ENCODE data around the gene RYR1. TPM values are rescaled to one million over a fixed set of nuclear protein-coding genes. Genes with fewer than 3 reads are reported as not detected.

Gene RYR1
- polyA plus RNA-seq, 6 donors from 2014 or later, result 0.01 to 0.04 (median 0.03) TPM; not detected in 3

DNA sequence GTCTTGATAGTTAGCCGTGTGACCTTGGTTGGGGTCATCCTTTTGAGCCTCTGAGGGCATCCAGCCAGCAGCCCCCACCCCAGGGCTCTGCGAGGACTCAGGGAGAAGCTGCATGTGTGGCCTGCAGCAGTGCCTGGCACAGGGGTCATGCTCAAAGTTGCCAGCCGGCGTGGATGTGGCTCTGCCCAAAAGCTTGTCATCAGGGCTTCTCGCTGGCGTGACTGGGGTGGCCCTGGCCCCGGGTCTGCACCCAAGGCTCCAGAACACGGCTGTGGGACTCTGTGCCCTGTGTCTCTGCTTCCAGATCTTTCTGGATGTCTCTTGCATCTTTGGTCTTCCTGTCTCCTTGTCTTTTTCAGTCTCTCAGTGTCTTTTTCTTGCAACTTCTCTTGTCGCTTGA lies 90.9 kb downstream of the RYR1 start:
- peaks cover 0 to 4% (median 4%) of the 10 kb centered on the region in 3 donors for H3K4me1 Mint-ChIP-seq
- H3K27ac Mint-ChIP-seq, result no peak overlapping the region

DNA sequence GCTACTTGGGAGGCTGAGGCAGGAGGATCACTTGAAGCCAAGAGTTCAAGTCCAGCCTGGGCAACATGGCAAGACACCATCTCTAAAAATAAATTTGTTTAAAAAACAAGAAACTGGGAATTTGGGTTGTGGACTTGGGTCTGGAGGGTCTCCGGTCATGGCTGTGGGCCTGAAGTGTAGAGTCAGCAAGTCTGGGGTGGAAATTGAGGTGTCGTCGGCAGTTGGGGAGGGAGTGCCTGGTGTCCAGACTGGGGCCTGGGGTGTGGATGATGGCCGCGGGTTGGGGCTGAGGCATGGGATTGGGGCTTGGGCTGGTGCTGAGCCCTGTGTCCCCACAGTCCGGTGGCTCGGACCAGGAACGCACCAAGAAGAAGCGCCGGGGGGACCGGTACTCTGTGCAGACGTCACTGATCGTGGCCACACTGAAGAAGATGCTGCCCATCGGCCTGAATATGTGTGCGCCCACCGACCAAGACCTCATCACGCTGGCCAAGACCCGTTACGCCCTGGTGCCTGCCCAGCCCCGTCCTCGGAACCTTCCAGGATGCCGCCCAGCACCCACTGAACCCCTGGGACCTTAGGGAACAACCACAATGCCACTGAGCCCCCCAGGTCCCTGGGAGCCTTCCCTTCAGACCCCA lies 91.6 kb downstream of the RYR1 start:
- H3K9me3 Mint-ChIP-seq, result peaks cover 0 to 2% (median 0%) of the 10 kb centered on the region in 7 donors
- DNase-seq, result no peak
- H3K27me3 Mint-ChIP-seq, result peaks cover 5 to 41% (median 32%) of the 10 kb centered on the region in 3 donors
- H3K4me1 Mint-ChIP-seq, result peaks cover 0 to 4% (median 4%) of the 10 kb centered on the region in 3 donors
- ATAC-seq (ENCODE audit: low read depth in 2 of 2), result no peak
- H3K27ac Mint-ChIP-seq, result no peak overlapping the region
- no peak overlapping the region for H3K4me3 Mint-ChIP-seq
- H3K36me3 Mint-ChIP-seq, result no peaks in the 10 kb centered on the region

More for the DNA sequence above, 90.9 kb downstream of the RYR1 start:
- H3K4me3 Mint-ChIP-seq, result no peak overlapping the region
- H3K36me3 Mint-ChIP-seq, result no peaks in the 10 kb centered on the region
- no peak for ATAC-seq (ENCODE audit: low read depth in 2 of 2)
- DNase-seq, result no peak
- peaks cover 0 to 2% (median 0%) of the 10 kb centered on the region in 7 donors for H3K9me3 Mint-ChIP-seq
- peaks cover 5 to 41% (median 32%) of the 10 kb centered on the region in 3 donors for H3K27me3 Mint-ChIP-seq

DNA sequence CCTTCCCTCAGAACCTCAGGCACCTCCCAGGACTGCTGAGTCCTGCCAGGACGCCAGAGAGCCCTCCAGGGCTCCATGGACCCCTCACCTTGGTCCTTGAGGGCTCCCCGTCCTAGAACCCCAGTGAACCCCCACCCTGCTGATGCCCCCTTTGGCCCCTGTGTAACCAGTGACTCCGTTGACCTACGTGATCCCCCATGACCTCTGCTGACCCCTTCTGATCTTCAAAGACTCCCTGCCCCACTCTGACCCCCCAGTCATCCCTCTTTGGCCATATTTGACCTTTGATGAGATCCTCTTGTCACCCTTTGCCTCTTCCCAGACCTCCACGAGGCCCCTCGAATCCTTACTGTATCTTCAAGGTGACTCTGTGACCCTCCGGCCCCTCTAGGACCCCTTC lies 92.9 kb downstream of the RYR1 start:
- H3K9me3 Mint-ChIP-seq, result peaks cover 0 to 2% (median 0%) of the 10 kb centered on the region in 7 donors
- no peak overlapping the region for H3K27ac Mint-ChIP-seq
- no peak for ATAC-seq (ENCODE audit: low read depth in 2 of 2)

DNA sequence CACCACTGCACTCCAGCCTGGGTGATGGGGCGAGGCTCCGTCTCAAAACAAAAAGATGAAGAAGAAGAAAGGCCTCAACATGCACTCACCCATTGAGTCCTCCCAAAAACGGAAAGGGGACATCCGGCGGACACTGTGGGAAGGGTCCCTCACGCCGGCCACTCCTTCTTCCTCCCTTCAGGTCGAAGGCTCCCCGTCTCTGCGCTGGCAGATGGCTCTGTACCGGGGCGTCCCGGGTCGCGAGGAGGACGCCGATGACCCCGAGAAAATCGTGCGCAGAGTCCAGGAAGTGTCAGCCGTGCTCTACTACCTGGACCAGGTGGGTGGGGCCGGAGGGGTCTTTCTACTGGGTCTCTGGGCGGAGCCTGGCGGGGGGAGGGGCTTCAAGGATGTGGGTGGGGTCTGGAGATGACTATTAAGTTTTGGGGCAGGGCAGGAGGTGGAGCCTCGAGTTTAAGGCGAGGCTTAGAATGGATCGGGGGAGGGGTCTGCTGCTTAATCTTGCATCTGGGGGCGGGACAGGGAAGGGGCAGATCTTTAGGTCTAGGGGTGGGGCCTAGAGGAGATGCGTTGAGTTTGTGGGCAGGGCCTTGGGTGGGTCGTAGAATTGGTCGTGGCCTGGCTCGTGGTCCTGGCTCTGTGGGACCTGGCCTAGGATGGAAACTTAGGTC lies 94.1 kb downstream of the RYR1 start:
- DNase-seq (no peak), ATAC-seq (ENCODE audit: low read depth in 2 of 2) (no peak)
- Mint-ChIP-seq H3K27ac (no peak overlapping the region), H3K4me1 (peaks cover 0 to 4% (median 4%) of the 10 kb centered on the region in 3 donors), H3K9me3 (peaks cover 0 to 4% (median 0%) of the 10 kb centered on the region in 7 donors), H3K27me3 (peaks cover 5 to 45% (median 33%) of the 10 kb centered on the region in 3 donors), H3K36me3 (no peaks in the 10 kb centered on the region), H3K4me3 (peak overlapping the region in 5 of 8 donors; percentile 29 to 88 (median 37))

More for the DNA sequence above, 92.9 kb downstream of the RYR1 start:
- H3K4me3 Mint-ChIP-seq, result peak overlapping the region in 1 of 8 donors; percentile 42
- no peaks in the 10 kb centered on the region for H3K36me3 Mint-ChIP-seq
- no peak for DNase-seq
- H3K27me3 Mint-ChIP-seq, result peaks cover 5 to 41% (median 32%) of the 10 kb centered on the region in 3 donors
- peaks cover 0 to 4% (median 4%) of the 10 kb centered on the region in 3 donors for H3K4me1 Mint-ChIP-seq

DNA sequence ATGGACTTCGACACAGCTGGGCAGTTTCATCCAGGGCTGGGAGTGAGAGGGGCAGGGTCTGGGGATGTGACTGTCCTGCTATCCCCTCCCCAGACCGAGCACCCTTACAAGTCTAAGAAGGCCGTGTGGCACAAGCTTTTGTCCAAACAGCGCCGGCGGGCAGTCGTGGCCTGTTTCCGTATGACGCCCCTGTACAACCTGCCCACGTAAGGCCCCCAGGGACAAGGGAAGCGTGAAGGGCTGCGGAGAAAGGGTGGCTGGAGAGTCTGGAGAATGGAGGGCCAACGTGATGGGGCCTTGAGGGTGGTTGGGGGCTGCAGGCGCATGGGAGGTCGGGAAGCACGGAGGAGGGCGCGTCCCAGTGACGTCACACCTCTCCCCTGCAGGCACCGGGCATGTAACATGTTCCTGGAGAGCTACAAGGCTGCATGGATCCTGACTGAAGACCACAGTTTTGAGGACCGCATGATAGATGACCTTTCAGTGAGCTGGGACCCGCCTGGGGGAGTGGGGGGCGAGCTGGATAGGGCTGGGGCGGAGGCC lies 94.8 kb downstream of the RYR1 start:
- Mint-ChIP-seq H3K36me3 (no peaks in the 10 kb centered on the region), H3K4me1 (peaks cover 0 to 4% (median 4%) of the 10 kb centered on the region in 3 donors), H3K4me3 (peak overlapping the region in 5 of 8 donors; percentile 29 to 88 (median 37)), H3K27me3 (peaks cover 5 to 47% (median 40%) of the 10 kb centered on the region in 3 donors), H3K27ac (peak overlapping the region in 3 of 6 donors; percentile 33 to 79 (median 65)), H3K9me3 (peaks cover 0 to 4% (median 0%) of the 10 kb centered on the region in 7 donors)
- no peak for ATAC-seq (ENCODE audit: low read depth in 2 of 2)
- DNase-seq, result no peak

DNA sequence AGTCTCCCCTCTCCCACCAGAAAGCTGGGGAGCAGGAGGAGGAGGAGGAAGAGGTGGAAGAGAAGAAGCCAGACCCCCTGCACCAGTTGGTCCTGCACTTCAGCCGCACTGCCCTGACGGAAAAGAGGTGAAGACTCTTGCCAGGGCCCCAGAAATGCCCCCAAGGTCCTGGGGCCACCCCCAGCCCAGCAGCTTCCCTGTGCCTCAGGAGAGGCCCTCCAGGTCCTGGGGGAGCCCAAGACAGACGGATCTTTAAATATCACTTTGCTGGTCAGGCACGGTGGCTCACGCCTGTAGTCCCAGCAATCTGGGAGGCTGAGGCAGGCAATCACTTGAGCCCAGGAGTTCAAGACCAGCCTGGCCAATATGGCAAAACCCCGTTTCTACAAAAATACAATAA lies 95.4 kb downstream of the RYR1 start:
- Mint-ChIP-seq H3K27me3 (peaks cover 5 to 45% (median 42%) of the 10 kb centered on the region in 3 donors), H3K9me3 (peaks cover 0 to 4% (median 0%) of the 10 kb centered on the region in 7 donors), H3K4me3 (no peak overlapping the region), H3K27ac (no peak overlapping the region), H3K36me3 (no peaks in the 10 kb centered on the region), H3K4me1 (peaks cover 0 to 4% (median 4%) of the 10 kb centered on the region in 3 donors)
- ATAC-seq (ENCODE audit: low read depth in 2 of 2), result no peak
- no peak for DNase-seq

DNA sequence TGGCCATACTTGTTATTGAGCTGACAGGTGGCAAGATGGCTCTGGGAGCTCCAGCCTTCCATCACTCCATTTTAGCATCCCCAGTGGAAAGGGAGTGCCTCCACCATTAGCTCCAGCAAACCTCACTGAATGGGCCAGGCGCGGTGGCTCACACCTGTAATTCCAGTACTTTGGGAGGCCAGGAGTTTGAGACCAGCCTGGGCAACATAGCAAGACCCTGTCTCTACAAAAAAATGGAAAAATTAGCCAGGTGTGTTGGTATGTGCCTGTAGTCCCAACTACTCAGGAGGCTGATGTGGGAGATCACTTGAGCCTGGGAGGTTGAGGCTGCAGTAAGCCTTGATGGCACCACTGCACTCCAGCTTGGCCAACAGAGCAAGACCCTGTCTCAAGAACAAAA lies 98.0 kb downstream of the RYR1 start:
- ATAC-seq (ENCODE audit: low read depth in 2 of 2), result no peak
- Mint-ChIP-seq H3K4me3 (no peak overlapping the region), H3K27me3 (peaks cover 13 to 53% (median 47%) of the 10 kb centered on the region in 3 donors), H3K4me1 (peaks cover 0 to 4% (median 4%) of the 10 kb centered on the region in 3 donors), H3K36me3 (peaks cover 3 to 24% of the 10 kb centered on the region in 2 donors), H3K27ac (no peak overlapping the region), H3K9me3 (peaks cover 12 to 25% (median 20%) of the 10 kb centered on the region in 7 donors)
- DNase-seq, result no peak

DNA sequence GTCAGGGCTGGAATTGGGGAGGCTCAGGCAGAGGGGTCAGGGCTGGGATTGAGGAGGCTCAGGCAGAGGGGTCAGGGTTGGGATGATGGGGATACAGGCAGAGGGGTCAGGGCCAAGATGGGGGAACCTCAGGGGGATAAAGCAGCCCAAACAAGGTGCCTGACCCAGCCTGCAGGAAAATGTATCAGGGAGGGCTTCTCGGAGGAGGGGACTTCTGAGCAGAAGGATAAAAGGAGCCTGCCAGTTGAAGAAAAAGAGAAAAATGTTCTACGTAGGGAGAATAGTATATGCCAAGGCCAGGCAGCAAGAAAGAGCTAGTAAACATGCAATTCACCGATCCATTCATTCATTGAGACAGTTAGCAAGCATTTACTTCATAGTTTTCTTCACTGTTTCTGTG lies 99.4 kb downstream of the RYR1 start:
- peaks cover 0 to 4% (median 4%) of the 10 kb centered on the region in 3 donors for H3K4me1 Mint-ChIP-seq
- ATAC-seq (ENCODE audit: low read depth in 2 of 2), result no peak
- DNase-seq, result no peak
- H3K9me3 Mint-ChIP-seq, result peaks cover 12 to 31% (median 23%) of the 10 kb centered on the region in 7 donors
- no peak overlapping the region for H3K27ac Mint-ChIP-seq
- peaks cover 3 to 27% of the 10 kb centered on the region in 2 donors for H3K36me3 Mint-ChIP-seq
- no peak overlapping the region for H3K4me3 Mint-ChIP-seq
- H3K27me3 Mint-ChIP-seq, result peaks cover 13 to 57% (median 51%) of the 10 kb centered on the region in 3 donors

DNA sequence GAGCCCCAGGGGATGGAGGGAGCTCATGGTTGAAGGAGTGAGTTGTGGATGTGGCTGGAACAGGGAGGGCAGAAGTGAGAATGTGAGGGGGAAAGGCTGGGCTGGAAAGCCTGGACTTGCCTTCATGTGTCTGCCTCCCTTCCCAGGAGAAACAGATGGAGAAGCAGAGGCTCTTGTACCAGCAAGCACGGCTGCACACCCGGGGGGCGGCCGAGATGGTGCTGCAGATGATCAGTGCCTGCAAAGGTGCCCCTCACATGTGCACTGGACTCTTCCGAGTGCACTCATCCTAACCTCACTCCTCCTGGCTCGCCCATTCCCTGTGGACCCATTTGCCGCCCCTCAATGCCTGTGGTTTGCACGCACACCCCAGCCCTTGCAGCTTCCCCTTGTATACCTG lies 101.1 kb downstream of the RYR1 start:
- H3K9me3 Mint-ChIP-seq, result peaks cover 12 to 31% (median 24%) of the 10 kb centered on the region in 7 donors
- peaks cover 13 to 50% (median 45%) of the 10 kb centered on the region in 3 donors for H3K27me3 Mint-ChIP-seq
- no peaks in the 10 kb centered on the region for H3K4me1 Mint-ChIP-seq
- peaks cover 3 to 27% of the 10 kb centered on the region in 2 donors for H3K36me3 Mint-ChIP-seq
- DNase-seq (no peak), ATAC-seq (ENCODE audit: low read depth in 2 of 2) (no peak)
- H3K4me3 Mint-ChIP-seq, result peak overlapping the region in 1 of 8 donors; percentile 5
- no peak overlapping the region for H3K27ac Mint-ChIP-seq

DNA sequence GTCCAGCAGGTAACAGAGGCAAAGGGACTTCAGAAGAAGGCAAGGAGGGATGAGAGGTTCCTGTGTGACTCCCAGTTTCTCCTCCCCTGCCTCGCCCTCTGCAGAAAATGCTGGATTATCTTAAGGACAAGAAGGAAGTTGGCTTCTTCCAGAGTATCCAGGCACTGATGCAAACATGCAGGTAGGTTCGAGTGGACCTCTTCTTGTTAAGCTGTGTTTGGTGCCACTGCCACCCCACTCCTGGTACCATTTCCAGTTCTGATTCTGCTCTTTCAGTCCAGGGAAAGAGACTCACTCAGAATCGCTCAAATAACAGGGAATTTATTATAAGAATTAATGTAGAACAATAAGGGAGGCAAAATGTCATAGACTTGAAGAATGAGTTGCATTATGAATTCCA lies 101.7 kb downstream of the RYR1 start:
- Mint-ChIP-seq H3K27ac (no peak overlapping the region), H3K4me1 (no peaks in the 10 kb centered on the region), H3K4me3 (no peak overlapping the region), H3K36me3 (peaks cover 3 to 27% of the 10 kb centered on the region in 2 donors), H3K27me3 (peaks cover 13 to 50% (median 45%) of the 10 kb centered on the region in 3 donors), H3K9me3 (peaks cover 12 to 31% (median 24%) of the 10 kb centered on the region in 7 donors)
- ATAC-seq (ENCODE audit: low read depth in 2 of 2) (no peak), DNase-seq (no peak)

DNA sequence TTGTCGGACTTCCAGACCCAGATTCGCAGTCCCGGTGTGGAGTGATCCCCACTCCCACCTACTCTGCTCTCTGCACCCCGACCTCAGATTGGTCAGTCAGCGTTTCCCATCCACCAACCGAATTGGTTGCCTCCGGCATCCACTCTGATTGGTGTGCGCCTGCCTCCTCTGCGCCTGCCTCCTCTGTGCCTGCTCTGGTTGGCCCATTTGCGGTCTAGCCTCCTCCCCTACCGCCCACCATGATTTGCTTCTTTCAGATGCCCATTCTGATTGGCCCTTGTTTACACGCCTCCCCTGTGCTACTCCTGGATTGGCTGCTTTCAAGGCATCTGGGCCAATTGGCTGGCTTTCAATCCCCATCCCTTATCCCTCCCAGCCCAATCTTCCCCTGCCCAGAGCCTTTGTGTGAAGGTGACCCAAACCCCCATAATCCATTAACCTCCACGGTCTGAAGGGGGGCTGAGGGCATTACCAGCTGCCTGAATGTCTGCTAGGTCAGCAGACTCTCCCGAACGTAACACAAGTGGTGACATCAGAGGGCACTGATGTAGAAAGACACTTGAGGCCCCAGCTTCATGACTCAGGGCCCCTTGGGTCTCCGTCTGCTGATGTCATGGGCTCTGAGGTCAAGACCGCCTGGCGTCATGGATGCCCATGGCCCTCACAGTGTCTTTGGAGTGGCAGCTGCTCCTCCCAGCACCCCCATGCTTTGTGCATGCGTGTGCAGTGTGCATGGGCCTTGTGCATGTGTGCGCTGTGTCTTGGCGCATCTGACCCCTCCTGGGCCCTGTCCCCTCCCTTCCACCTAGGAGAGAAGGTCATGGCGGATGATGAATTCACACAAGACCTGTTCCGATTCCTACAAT lies 103.8 kb downstream of the RYR1 start:
- ATAC-seq (ENCODE audit: low read depth in 2 of 2), result no peak
- DNase-seq, result no peak
- peak overlapping the region in 1 of 6 donors; percentile 14 for H3K27ac Mint-ChIP-seq
- H3K4me3 Mint-ChIP-seq, result peak overlapping the region in 1 of 8 donors; percentile 2
- peaks cover 12 to 31% (median 24%) of the 10 kb centered on the region in 7 donors for H3K9me3 Mint-ChIP-seq
- peaks cover 13 to 50% (median 44%) of the 10 kb centered on the region in 3 donors for H3K27me3 Mint-ChIP-seq
- peaks cover 3 to 27% of the 10 kb centered on the region in 2 donors for H3K36me3 Mint-ChIP-seq
- H3K4me1 Mint-ChIP-seq, result no peaks in the 10 kb centered on the region

DNA sequence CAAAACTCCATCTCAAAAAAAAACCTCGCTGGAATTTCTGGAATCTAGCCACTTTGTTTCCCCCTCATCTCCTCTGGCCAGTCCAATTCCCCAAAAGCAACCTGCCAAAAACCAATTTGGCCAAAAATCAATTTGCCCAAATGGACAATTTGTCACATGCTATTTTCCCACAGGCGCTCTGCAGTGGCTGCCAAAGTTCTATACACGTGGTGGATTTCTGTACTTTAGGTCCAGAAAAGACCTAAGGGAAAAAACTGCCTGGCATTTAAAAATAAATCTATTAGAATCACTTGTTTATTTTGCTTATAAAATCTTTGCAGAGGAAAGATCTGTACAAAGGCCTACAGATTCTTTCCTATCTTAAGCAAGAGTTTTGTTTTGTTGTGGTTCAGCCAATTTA lies 104.9 kb downstream of the RYR1 start:
- Mint-ChIP-seq H3K27ac (no peak overlapping the region), H3K36me3 (peaks cover 3 to 27% of the 10 kb centered on the region in 2 donors), H3K4me3 (peak overlapping the region in 1 of 8 donors; percentile 60), H3K27me3 (peaks cover 13 to 41% (median 36%) of the 10 kb centered on the region in 3 donors), H3K4me1 (no peaks in the 10 kb centered on the region), H3K9me3 (peaks cover 12 to 31% (median 24%) of the 10 kb centered on the region in 7 donors)
- DNase-seq (no peak), ATAC-seq (ENCODE audit: low read depth in 2 of 2) (no peak)

Measured in naive B cell (primary cell).